GM19372 (cell line): ENCODE data around the gene EHMT1.

Experiments used
- ATAC-seq: cut with Tn5 transposase; IDR thresholded peaks from one replicate; pipeline ENCODE4 v1.9.1; 2021; ENCODE audit warnings: mild to moderate bottlenecking, low read depth, moderate library complexity; ENCODE audit not compliant: unreplicated experiment

Gene EHMT1

GRCh38 chr9:137618105-137619067 is at the start of gene EHMT1:
TSS of gene EHMT1 (plus strand) at chr9:137619005. CDS start at chr9:137619029, 24 bp downstream.
- peak; percentile 80 for ATAC-seq

DNA sequence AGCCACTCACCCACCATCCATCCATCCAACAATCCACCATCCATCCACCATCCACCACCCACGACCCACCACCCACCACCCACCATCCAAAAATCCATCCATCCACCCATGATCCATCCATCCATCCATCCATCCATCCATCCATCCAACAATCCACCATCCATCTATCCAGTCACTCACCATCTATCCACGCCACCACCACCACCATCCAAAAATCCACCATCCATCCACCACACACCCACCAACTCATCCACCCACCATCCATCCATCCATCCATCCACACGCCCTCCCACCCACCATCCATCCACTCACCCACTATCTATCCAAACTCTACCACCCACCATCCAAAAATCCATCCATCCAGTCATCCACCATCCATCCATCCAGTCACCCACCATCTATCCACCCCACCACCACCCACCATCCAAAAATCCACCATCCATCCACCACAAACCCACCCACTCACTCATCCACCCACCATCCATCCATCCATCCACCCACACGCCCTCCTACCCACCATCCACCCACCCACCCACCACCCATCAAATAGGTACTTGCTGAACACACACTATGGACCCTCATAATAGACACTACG is 49.1 kb upstream of the EHMT1 start:
- ATAC-seq = no peak

DNA sequence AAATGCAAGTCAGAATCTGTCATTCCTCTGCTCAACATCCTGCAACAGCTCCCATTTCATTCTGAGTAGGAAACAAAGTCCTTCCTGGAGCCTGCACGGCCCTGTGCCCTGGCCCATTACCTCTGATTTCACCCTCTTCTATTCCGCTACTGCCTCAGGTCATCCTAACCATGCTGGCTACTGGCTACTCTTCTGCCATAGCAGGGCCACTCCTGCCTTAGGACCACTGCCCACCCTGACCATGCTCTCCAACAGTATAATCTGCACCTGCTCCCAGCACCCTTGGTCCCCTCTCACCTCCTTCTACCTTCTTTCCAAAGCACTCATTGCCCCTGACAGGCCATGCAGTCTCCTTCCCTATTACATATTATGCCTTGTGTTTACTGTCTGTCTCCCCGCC is 48.2 kb upstream of the EHMT1 start:
- ATAC-seq = no peak

DNA sequence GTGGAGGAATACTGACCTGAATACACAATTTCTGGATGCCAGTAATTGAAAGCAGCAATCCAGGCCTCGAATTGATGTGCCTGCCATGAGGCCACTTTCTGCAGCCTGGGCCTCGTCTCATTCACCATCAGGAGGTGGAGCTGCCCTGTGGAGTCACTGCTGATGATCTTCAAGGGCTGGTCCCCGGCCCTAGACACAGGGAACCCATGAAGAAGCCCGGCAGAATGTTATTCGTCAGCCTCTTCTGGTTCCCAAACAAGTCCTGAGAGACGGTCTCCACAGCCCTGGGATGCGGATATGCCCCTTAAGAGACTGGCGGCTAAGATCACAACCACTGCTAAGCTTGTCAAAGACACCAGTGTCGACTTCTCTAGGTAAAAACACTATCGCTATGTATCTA is 44.6 kb upstream of the EHMT1 start:
- no peak for ATAC-seq

GRCh38 chr9:137575364-137575715 is 43.5 kb upstream of the EHMT1 start:
- no peak for ATAC-seq

GRCh38 chr9:137575716-137576411 is 42.9 kb upstream of the EHMT1 start:
- no peak for ATAC-seq

DNA sequence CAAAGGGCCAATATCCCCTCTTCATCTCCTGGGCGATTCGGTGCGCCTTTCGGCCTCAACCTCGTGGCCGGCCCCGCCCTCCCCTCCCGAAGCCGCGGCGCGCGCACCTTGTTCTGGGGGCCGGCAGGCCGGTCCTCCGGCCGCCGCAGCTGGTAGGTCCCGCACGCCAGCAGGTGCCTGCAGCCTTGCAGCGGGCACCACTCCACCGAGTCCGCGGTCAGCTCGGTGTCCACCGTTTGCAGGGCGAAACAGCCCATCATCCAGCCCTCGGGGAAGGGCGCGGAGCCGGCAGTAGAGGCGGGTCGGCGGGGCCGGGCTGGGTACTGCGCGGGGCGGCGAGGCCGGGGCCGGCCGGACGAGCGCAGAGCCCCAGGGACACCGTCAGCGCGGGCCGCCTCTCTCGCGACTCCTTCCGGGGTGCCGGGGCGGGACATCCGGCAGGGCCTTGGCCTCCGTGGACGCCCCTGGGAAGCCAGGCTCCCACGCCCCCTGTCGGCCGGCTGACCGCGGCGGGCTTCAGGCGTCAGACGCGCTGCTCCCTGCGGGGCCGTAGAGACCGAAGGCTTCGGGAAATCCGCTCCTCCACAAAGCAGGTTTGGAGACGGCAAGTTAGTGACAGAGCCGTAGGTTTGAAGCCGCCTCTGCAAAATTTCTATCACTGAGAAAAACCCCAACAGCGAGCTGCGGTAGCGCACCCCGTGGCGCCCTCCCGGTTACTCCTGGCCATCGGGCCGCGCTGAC is 40.1 kb upstream of the EHMT1 start, which contains the start of gene DPH7:
Gene DPH7 (minus strand): TSS at position 408 of the 741 bp plus-strand sequence. CDS start 148 bp downstream, at position 260.
- peak; percentile 94 for ATAC-seq

GRCh38 chr9:137579259-137579604 is 39.6 kb upstream of the EHMT1 start:
- ATAC-seq = no peak

- no peak for ATAC-seq
Observed at GRCh38 chr9:137580209-137580953, 38.4 kb upstream of the EHMT1 start.

GRCh38 chr9:137580954-137581322 is 37.9 kb upstream of the EHMT1 start:
- ATAC-seq = no peak

- no peak for ATAC-seq
Observed at GRCh38 chr9:137581361-137582285, 37.2 kb upstream of the EHMT1 start.

DNA sequence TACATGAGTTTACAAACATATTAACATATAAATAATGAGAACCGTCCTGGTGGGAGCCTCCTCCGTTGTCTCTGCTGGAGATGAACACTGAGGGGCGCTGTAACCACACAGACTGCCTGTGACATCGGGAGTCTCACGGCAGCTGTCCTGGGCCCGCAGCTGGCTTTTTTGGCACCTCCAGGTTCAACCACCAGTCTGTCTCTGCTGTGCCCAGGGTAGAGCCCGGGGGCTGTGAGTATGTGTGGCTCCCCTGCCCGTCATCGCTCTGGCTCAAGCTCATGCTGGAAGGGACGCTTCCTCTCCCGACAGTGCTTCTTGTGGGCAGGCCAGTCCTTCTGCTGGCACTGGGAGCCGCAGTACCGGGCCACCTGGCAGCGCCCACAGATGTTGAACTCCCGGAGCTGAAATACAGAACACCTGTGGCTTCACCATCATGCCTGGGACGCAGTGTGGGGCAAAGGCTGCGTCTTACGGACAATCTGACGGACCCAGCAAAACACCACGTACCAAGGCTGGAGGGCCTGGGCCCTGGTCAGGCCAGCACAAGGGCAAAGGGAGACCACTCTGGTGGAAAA is 36.4 kb upstream of the EHMT1 start:
- ATAC-seq = no peak

GRCh38 chr9:137583347-137583746 is 35.5 kb upstream of the EHMT1 start:
- no peak for ATAC-seq

DNA sequence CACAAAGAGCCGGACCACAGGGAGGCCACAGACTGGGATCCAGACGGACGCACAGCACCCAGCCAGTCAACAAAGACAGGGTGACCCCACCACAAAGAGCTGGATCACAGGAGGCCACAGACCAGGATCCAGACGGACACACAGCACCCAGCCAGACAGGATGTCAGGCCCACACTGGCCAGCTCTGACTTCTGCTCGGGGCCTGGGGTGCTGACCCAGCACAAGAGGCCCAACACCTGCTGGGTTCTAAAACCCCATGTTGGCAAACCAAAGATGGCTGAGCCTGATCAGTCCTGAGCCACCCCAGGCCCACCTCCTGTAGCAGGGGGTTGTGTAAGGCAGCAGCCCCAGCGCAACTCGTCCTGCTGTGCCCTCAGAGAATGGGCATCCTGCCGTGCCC is 34.8 kb upstream of the EHMT1 start:
- no peak for ATAC-seq

- no peak for ATAC-seq
Observed at GRCh38 chr9:137586854-137587253, 32.0 kb upstream of the EHMT1 start.

DNA sequence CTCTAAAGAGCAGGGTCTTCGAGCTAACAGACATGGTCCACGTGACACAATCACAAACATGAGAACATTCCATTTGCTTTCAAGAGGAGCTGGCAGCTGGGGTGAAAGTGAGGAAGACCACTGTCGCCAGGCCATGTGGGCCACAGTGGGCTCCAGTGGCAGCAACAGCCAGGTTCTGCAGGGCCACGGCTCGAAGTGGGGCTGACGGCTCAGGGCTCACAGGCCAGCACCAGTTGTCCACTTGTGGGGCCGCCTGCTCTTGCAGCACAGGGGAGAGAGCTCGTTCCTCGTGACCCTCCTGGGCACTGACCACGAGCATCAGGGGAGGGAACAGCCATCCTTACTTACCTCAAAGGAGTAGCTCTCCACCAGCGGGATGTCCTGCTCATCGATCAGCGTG is 30.5 kb upstream of the EHMT1 start:
- no peak for ATAC-seq

DNA sequence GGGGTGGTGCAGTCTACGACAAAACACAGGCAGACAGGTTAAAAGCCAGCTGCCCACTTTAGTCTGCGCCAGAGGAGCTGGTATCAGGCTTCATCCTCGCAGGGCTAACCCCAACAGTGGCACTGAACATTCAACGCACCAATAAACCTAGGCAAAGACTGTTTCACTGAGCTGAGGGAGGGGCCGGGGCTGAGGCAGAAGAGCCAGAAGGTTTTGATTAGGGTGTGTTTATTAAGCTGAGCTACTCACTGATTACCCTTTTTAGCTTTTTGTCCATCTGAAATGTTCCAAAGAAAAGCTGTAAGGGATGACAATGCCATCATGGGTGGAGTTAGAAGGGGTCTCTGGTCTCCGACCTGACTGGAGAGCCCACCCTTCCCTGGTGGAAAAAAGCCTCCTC is 29.9 kb upstream of the EHMT1 start:
- no peak for ATAC-seq

DNA sequence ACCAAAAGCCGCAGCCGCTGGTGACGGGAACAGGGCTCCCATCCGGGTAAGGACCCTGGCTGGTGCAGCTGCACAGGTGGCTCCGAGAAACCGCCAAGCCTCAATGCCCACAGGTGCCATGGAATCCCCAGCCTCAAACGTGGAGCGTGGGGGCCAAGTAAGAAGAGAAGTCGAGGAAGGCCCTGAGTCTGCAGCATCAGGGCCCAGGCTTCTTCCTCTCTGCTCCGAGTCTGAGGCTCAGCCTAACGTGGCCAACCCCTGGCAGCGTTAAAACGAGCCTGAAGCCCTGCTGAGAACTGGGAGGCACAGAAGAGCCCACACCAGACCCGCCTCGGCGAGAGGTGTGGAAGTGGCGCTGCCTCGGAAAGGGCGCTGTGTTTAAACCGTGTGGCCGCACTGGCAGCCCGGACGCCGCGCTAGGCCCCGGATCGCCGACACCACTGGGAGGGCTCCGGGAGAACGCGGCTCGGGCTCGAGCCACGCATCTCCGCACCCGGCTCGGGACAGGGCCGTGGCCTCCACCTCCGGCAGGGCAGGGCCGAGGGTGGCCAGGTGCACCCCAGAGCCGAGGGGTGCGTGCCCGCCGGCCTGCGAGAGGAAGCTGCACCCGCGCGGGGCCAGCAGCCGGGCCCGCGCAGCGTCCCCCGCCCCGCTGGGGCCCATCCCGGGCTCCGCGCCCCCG is 29.2 kb upstream of the EHMT1 start:
- peak; percentile 15 for ATAC-seq
